ENCODE results near the gene BCL3. TPM values are rescaled to one million over a fixed set of nuclear protein-coding genes. Genes with fewer than 3 reads are reported as not detected.

Gene BCL3
- total and polyA plus RNA-seq, 10 of the 15 experiments (the other 5 are each of a cell fraction or from before 2014, with no cell fraction given), result 0.55 to 22.7 (median 3.6) TPM

- no peak for TF ChIP-seq CEBPZ (IDR thresholded peaks at IDR 0.05; ENCODE audit: low read depth, low read length)
- TF ChIP-seq SMARCA5 (IDR thresholded peaks at IDR 0.05), result no peak
- TF ChIP-seq NFXL1 (IDR thresholded peaks at IDR 0.05; ENCODE audit: borderline replicate concordance), result no peak
- no peak for TF ChIP-seq SREBF2 (IDR thresholded peaks at IDR 0.05; ENCODE audit: low read length)
- TF ChIP-seq CUX1 (IDR thresholded peaks at IDR 0.05; ENCODE audit: insufficient replicate concordance, low read depth, low read length), result no peak
- no peak for TF ChIP-seq EP300 (IDR thresholded peaks at IDR 0.05; ENCODE audit: borderline replicate concordance in 1 of 2, control insufficient read depth in 1 of 2, low read depth in 2 of 2, low read length in 2 of 2)
- TF ChIP-seq ZNF207 (IDR thresholded peaks at IDR 0.05; ENCODE audit: borderline replicate concordance), result no peak
- no peak for TF ChIP-seq ZSCAN29 (IDR thresholded peaks at IDR 0.05)
- TF ChIP-seq CBX5 (IDR thresholded peaks at IDR 0.05; ENCODE audit: low read depth), result no peak
- no peak for TF ChIP-seq STAT3 (IDR thresholded peaks at IDR 0.05; ENCODE audit: low read depth, low read length)
- TF ChIP-seq BCLAF1 (IDR thresholded peaks at IDR 0.05), result no peak
- no peak for TF ChIP-seq PRDM15 (CRISPR knock-in tag; IDR thresholded peaks at IDR 0.05)
- TF ChIP-seq CREM (IDR thresholded peaks at IDR 0.05; ENCODE audit: low read depth), result no peak
Observed at GRCh38 chr19:44753932-44754749, 5.6 kb downstream of the BCL3 start (continued).
